ENCODE measurements around the gene MYH7. TPM values are rescaled to one million over a fixed set of nuclear protein-coding genes. Genes with fewer than 3 reads are reported as not detected.

MYH7 gene
- total and polyA plus RNA-seq, 4 donors, result 0.33 to 1.6 TPM; not detected in 2

DNA sequence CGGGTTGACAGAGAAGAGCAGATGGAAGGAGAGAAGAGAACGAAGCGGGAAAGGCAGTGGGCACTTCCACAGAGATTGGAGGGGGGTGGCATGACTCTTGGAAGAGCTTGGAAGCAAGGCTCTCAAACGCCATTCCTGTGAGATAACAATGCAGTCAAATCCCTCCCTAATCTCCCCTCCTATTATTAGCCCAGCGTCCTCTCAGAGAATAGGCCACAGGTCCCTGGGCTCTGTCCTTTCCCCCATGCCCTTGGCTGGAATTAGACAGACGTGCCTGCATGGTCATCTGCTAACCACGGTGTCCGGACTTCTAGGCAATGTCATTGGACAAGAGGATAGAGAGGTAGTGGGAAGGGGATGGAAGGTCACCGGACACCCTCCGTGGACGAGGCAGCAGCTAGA lies 8.0 kb upstream of the MYH7 start:
- WGBS, 2 donors, result 70 to 73% methylated on average over 11 of the region's 11 CpGs
- no peak overlapping the region for H3K4me3 ChIP-seq (ENCODE audit: low read length in 2 of 2)
- ATAC-seq (ENCODE audit: low FRiP score), result no peak

GRCh38 chr14:23442721-23443356 lies 7.4 kb upstream of the MYH7 start:
- ATAC-seq (ENCODE audit: low FRiP score) (no peak), DNase-seq (no peak)
- no peaks in the 10 kb centered on the region for H3K27me3 ChIP-seq (ENCODE audit: control insufficient read depth in 1 of 2, insufficient read depth in 2 of 2, low read length in 1 of 2)
- intact Hi-C loops (cut with DNase I), result no loop called here
- no peaks in the 10 kb centered on the region for H3K9me3 ChIP-seq (ENCODE audit: control insufficient read depth, low read length)
- H3K4me1 ChIP-seq (ENCODE audit: control insufficient read depth in 1 of 2, insufficient read depth in 2 of 2, low read length in 2 of 2), result no peaks in the 10 kb centered on the region
- no peak overlapping the region for H3K27ac ChIP-seq (ENCODE audit: low read depth in 1 of 2, low read length in 2 of 2)
- no peak overlapping the region for H3K4me3 ChIP-seq (ENCODE audit: low read length in 2 of 2)
- no peaks in the 10 kb centered on the region for H3K36me3 ChIP-seq (ENCODE audit: control insufficient read depth in 1 of 2, insufficient read depth in 2 of 2, low read length in 1 of 2)
- WGBS, 2 donors, result 64 to 67% methylated on average over 9 of the region's 9 CpGs

More for the DNA sequence above, 8.0 kb upstream of the MYH7 start:
- Histone ChIP-seq H3K27ac (ENCODE audit: low read depth in 1 of 2, low read length in 2 of 2) (no peak overlapping the region), H3K27me3 (ENCODE audit: control insufficient read depth in 1 of 2, insufficient read depth in 2 of 2, low read length in 1 of 2) (no peaks in the 10 kb centered on the region), H3K4me1 (ENCODE audit: control insufficient read depth in 1 of 2, insufficient read depth in 2 of 2, low read length in 2 of 2) (no peaks in the 10 kb centered on the region), H3K9me3 (ENCODE audit: control insufficient read depth, low read length) (no peaks in the 10 kb centered on the region), H3K36me3 (ENCODE audit: control insufficient read depth in 1 of 2, insufficient read depth in 2 of 2, low read length in 1 of 2) (no peaks in the 10 kb centered on the region)
- intact Hi-C loops (cut with DNase I), result no loop called here
- no peak for DNase-seq

- WGBS, 2 donors, result 32 to 36% methylated on average over 1 of the region's 1 CpG
- no peaks in the 10 kb centered on the region for H3K4me1 ChIP-seq (ENCODE audit: control insufficient read depth in 1 of 2, insufficient read depth in 2 of 2, low read length in 2 of 2)
- H3K4me3 ChIP-seq (ENCODE audit: low read length in 2 of 2), result no peak overlapping the region
- no peaks in the 10 kb centered on the region for H3K36me3 ChIP-seq (ENCODE audit: control insufficient read depth in 1 of 2, insufficient read depth in 2 of 2, low read length in 1 of 2)
- DNase-seq (no peak), ATAC-seq (ENCODE audit: low FRiP score) (no peak)
- no peaks in the 10 kb centered on the region for H3K9me3 ChIP-seq (ENCODE audit: control insufficient read depth, low read length)
- H3K27me3 ChIP-seq (ENCODE audit: control insufficient read depth in 1 of 2, insufficient read depth in 2 of 2, low read length in 1 of 2), result no peaks in the 10 kb centered on the region
- H3K27ac ChIP-seq (ENCODE audit: low read depth in 1 of 2, low read length in 2 of 2), result no peak overlapping the region
- intact Hi-C loops (cut with DNase I), result no loop called here
Observed at GRCh38 chr14:23441076-23441475, 5.6 kb upstream of the MYH7 start.

DNA sequence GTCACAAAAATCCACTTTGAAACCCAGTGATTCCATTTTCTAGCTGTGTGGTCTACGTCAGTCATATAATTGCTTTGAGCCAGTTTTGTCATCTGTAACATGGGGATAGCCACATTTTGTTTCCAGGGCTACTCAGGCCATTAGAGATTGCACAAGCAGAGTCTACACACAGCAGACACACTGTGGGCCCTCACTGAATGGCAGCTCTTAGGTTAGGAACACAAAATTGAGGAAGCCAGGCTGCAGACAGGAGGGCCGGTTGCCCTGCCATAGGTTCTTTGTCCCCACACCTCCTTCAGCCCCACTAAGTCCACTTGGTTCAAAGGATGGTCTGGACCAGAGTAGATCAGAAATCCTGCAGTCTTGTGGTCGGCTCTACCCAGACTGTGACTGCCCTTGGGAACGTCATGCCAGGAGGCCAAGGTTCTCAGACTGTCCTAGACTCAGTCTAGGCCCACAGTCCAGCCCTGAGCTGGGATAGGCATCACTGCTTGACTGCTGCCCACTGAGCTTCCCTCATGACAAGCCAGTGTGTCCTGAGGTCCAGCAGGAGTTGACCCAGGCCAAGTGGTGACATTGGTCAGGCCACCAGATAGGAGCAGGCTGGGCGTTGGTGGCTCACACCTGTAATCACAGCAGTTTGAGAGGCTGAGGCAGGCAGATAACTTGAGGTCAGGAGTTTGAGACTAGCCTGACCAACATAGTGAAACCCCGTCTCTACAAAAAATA lies 3.8 kb upstream of the MYH7 start:
- Histone ChIP-seq H3K27ac (ENCODE audit: low read depth in 1 of 2, low read length in 2 of 2) (no peak overlapping the region), H3K27me3 (ENCODE audit: control insufficient read depth in 1 of 2, insufficient read depth in 2 of 2, low read length in 1 of 2) (no peaks in the 10 kb centered on the region), H3K4me3 (ENCODE audit: low read length in 2 of 2) (no peak overlapping the region), H3K9me3 (ENCODE audit: control insufficient read depth, low read length) (no peaks in the 10 kb centered on the region), H3K4me1 (ENCODE audit: control insufficient read depth in 1 of 2, insufficient read depth in 2 of 2, low read length in 2 of 2) (no peaks in the 10 kb centered on the region), H3K36me3 (ENCODE audit: control insufficient read depth in 1 of 2, insufficient read depth in 2 of 2, low read length in 1 of 2) (no peaks in the 10 kb centered on the region)
- intact Hi-C loops (cut with DNase I), result no loop called here
- ATAC-seq (ENCODE audit: low FRiP score) (no peak), DNase-seq (no peak)
- 88 to 90% methylated on average over 6 of the region's 6 CpGs for WGBS, 2 donors

DNA sequence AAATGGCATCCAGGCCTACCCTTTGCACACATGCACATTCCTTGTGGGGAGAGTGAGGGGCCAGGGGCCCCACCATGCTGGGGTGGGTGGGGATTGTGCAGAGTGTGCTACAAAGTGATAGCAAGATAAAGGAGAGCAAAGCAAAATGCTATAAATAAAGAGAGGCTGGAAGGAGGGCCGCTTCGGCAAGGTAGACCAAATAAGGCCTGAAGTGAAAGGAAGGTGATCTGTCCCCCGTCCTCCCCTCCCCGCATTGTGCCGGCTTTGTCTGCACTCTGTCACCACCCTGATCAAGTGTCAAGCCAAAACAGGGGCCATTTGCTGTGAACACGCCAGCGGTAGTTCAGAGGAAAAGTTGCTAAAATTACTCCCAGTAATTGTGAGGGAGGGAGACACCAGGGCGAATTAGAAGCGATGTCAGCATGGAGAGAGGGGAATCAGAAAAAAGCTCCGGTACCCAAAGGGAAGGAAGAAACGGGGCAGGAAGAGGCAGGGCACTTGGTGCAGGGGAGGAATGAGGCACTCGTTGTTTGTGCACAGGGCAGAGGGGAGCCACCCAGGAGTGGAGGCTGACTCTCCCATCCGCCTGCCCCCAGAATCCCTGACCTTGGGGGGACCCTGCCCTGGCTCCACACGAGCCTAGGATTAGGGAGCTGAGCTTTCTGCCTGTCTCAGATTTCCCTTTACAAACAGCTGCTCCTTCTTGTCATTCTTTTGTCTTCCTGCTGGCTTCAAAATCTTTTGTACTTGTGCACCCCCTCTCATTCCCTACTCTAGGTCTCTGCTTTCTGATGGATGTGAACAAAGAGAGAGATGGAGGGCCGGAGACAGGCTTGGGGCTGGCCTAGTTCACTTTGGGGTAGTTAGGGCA lies 2.9 kb upstream of the MYH7 start:
- DNase-seq, result no peak
- Histone ChIP-seq H3K9me3 (ENCODE audit: control insufficient read depth, low read length) (no peaks in the 10 kb centered on the region), H3K27me3 (ENCODE audit: control insufficient read depth in 1 of 2, insufficient read depth in 2 of 2, low read length in 1 of 2) (no peaks in the 10 kb centered on the region), H3K36me3 (ENCODE audit: control insufficient read depth in 1 of 2, insufficient read depth in 2 of 2, low read length in 1 of 2) (no peaks in the 10 kb centered on the region), H3K4me3 (ENCODE audit: low read length in 2 of 2) (no peak overlapping the region), H3K4me1 (ENCODE audit: control insufficient read depth in 1 of 2, insufficient read depth in 2 of 2, low read length in 2 of 2) (no peaks in the 10 kb centered on the region), H3K27ac (ENCODE audit: low read depth in 1 of 2, low read length in 2 of 2) (no peak overlapping the region)
- 63 to 65% methylated on average over 15 of the region's 15 CpGs for WGBS, 2 donors
- no peak for ATAC-seq (ENCODE audit: low FRiP score)
- intact Hi-C loops (cut with DNase I), result no loop called here

GRCh38 chr14:23437133-23438100 lies 2.0 kb upstream of the MYH7 start:
- 78 to 83% methylated on average over 8 of the region's 8 CpGs for WGBS, 2 donors
- H3K4me1 ChIP-seq (ENCODE audit: control insufficient read depth in 1 of 2, insufficient read depth in 2 of 2, low read length in 2 of 2), result no peaks in the 10 kb centered on the region
- ATAC-seq (ENCODE audit: low FRiP score) (no peak), DNase-seq (no peak)
- no peaks in the 10 kb centered on the region for H3K9me3 ChIP-seq (ENCODE audit: control insufficient read depth, low read length)
- no peaks in the 10 kb centered on the region for H3K27me3 ChIP-seq (ENCODE audit: control insufficient read depth in 1 of 2, insufficient read depth in 2 of 2, low read length in 1 of 2)
- intact Hi-C loops (cut with DNase I), result no loop called here
- no peak overlapping the region for H3K4me3 ChIP-seq (ENCODE audit: low read length in 2 of 2)
- no peaks in the 10 kb centered on the region for H3K36me3 ChIP-seq (ENCODE audit: control insufficient read depth in 1 of 2, insufficient read depth in 2 of 2, low read length in 1 of 2)
- no peak overlapping the region for H3K27ac ChIP-seq (ENCODE audit: low read depth in 1 of 2, low read length in 2 of 2)

- ATAC-seq (ENCODE audit: low FRiP score), result peak; percentile 40
- H3K27ac ChIP-seq (ENCODE audit: low read depth in 1 of 2, low read length in 2 of 2), result no peak overlapping the region
- intact Hi-C loops (cut with DNase I), result no loop called here
Observed at GRCh38 chr14:23436327-23437132, 1.1 kb upstream of the MYH7 start.

More at GRCh38 chr14:23436327-23437132, 1.1 kb upstream of the MYH7 start:
- Histone ChIP-seq H3K4me1 (ENCODE audit: control insufficient read depth in 1 of 2, insufficient read depth in 2 of 2, low read length in 2 of 2) (no peaks in the 10 kb centered on the region), H3K4me3 (ENCODE audit: low read length in 2 of 2) (no peak overlapping the region), H3K27me3 (ENCODE audit: control insufficient read depth in 1 of 2, insufficient read depth in 2 of 2, low read length in 1 of 2) (no peaks in the 10 kb centered on the region), H3K9me3 (ENCODE audit: control insufficient read depth, low read length) (no peaks in the 10 kb centered on the region), H3K36me3 (ENCODE audit: control insufficient read depth in 1 of 2, insufficient read depth in 2 of 2, low read length in 1 of 2) (no peaks in the 10 kb centered on the region)
- WGBS, 2 donors, result 53 to 57% methylated on average over 15 of the region's 15 CpGs
- no peak for DNase-seq

All from aorta (tissue), 5 donors.